ENCODE results near the gene ATF6.

ATF6 gene

GRCh38 chr1:161879261-161879660 lies 113.1 kb downstream of the ATF6 start:
- no peak for DNase-seq (ENCODE audit: low spot score)
- TF ChIP-seq, protein P1, sequence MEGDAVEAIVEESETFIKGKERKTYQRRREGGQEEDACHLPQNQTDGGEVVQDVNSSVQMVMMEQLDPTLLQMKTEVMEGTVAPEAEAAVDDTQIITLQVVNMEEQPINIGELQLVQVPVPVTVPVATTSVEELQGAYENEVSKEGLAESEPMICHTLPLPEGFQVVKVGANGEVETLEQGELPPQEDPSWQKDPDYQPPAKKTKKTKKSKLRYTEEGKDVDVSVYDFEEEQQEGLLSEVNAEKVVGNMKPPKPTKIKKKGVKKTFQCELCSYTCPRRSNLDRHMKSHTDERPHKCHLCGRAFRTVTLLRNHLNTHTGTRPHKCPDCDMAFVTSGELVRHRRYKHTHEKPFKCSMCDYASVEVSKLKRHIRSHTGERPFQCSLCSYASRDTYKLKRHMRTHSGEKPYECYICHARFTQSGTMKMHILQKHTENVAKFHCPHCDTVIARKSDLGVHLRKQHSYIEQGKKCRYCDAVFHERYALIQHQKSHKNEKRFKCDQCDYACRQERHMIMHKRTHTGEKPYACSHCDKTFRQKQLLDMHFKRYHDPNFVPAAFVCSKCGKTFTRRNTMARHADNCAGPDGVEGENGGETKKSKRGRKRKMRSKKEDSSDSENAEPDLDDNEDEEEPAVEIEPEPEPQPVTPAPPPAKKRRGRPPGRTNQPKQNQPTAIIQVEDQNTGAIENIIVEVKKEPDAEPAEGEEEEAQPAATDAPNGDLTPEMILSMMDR (IDR thresholded peaks at IDR 0.05; ENCODE audit: borderline replicate concordance, control extremely low read depth, extremely low read depth, insufficient read depth, missing control alignments): no peak
- in situ Hi-C loops (cut with MboI; ENCODE audit: low sequenced_read_pairs, unreplicated experiment): no loop called here

DNA sequence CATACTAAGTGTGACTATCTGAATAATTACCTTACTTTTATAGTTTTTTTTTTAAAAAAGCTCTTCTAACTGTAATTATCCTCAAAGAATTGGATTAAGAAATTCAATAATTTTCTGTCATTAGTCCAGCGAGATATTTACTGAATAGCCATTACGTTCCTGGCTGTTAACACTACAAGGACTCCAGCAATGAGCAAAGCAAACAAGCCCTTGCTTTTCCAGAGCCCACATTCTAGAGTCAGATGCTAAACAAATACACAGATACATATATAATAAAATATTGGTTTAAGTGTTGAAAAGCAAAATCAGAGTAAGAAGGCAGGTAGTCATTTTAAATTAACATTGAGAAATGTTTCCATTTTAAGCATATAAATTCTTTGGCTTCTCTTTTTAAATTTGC lies 118.4 kb downstream of the ATF6 start:
- no peak for DNase-seq (ENCODE audit: low spot score)
- in situ Hi-C loops (cut with MboI; ENCODE audit: low sequenced_read_pairs, unreplicated experiment): no loop called here
- TF ChIP-seq, protein P1 (IDR thresholded peaks at IDR 0.05; ENCODE audit: borderline replicate concordance, control extremely low read depth, extremely low read depth, insufficient read depth, missing control alignments): no peak

GRCh38 chr1:161885003-161885402 lies 118.9 kb downstream of the ATF6 start:
- in situ Hi-C loops (cut with MboI; ENCODE audit: low sequenced_read_pairs, unreplicated experiment): no loop called here
- TF ChIP-seq, protein P1 (IDR thresholded peaks at IDR 0.05; ENCODE audit: borderline replicate concordance, control extremely low read depth, extremely low read depth, insufficient read depth, missing control alignments): no peak
- DNase-seq (ENCODE audit: low spot score): no peak

DNA sequence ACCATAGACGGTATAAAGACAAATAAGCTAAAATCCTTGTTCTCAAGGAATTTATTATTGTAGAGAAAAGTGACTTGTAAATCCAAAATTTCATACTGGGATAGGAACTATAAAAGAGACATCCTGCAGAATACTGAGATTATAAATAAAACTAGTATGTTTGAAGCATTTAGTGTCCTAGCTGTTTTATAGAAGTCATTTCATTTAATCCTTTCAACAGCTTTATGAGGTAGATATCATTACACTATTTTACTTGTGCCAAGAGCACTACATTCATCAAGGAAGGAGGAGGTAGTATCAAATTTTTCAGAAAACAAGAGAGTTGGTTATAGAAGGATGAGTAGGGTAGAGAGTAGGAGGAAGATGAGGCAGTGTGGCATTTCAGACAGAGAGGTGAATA lies 119.6 kb downstream of the ATF6 start:
- no peak for DNase-seq (ENCODE audit: low spot score)
- in situ Hi-C loops (cut with MboI; ENCODE audit: low sequenced_read_pairs, unreplicated experiment): no loop called here
- TF ChIP-seq, protein P1 (IDR thresholded peaks at IDR 0.05; ENCODE audit: borderline replicate concordance, control extremely low read depth, extremely low read depth, insufficient read depth, missing control alignments): no peak

DNA sequence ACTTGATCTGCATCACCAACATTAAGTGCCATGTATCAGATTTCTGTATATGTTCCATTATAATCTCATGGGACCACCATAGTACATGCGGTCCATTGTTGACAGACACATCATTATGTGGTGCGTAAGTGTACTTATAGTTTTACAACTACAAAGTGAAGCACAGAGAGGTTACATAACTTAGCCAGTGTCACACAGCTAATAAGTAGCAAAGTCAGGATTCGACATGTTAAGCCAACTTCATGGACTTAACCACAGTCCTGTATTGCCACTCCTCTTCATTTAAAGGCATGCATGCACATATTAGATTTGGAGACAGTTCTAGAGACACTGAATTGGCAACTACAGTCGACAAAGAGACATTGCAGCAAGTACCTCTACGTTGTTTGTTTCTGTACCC lies 120.5 kb downstream of the ATF6 start:
- TF ChIP-seq, protein P1 (IDR thresholded peaks at IDR 0.05; ENCODE audit: borderline replicate concordance, control extremely low read depth, extremely low read depth, insufficient read depth, missing control alignments): no peak
- DNase-seq (ENCODE audit: low spot score): no peak
- in situ Hi-C loops (cut with MboI; ENCODE audit: low sequenced_read_pairs, unreplicated experiment): no loop called here

DNA sequence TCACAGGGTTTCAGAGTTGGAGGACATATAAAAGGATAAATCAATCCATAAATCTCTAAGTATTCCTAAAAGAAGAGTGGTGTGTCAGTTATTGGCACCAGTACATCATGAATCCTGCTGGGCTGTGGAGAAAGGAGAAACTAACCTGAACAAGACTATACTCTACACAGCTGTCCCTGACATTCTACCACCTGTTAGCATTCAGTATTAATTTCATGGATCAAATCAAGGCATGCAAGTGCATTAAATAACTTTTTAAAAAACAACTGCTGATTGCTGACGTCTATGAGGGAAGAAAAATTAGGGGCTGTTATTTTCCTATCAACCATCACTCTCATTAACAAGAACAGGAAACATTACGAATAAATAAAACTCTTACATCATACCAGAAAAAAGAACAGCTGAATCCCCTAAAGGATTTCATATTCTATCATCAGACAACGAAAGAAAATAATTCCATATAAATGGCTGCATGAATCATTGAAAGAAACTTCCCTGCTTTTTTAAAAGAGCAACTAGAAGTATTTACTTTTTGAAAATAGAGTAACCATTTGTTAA lies 121.7 kb downstream of the ATF6 start:
- in situ Hi-C loops (cut with MboI; ENCODE audit: low sequenced_read_pairs, unreplicated experiment): no loop called here
- DNase-seq (ENCODE audit: low spot score): no peak
- TF ChIP-seq, protein P1 (IDR thresholded peaks at IDR 0.05; ENCODE audit: borderline replicate concordance, control extremely low read depth, extremely low read depth, insufficient read depth, missing control alignments): no peak
